Choroid plexus epithelial cell (primary cell): ENCODE measurements around the gene LAMB2.

Experiments used
- DNase-seq: peaks from one replicate; pipeline ENCODE4 v3.0.0-alpha.2; 2010; ENCODE audit warnings: low read depth
- H3K4me3 ChIP-seq: 2 replicates; pipeline ENCODE4 v1.5.1; 2011; ENCODE audit warnings: low read depth, mild to moderate bottlenecking, control low read depth, low read length, moderate library complexity
- CTCF ChIP-seq: conservative IDR thresholded peaks from 2 replicates; pipeline ENCODE4 v1.5.1; 2011; ENCODE audit warnings: low read depth, mild to moderate bottlenecking, control low read depth, inconsistent platforms, low read length, moderate library complexity

Gene LAMB2

GRCh38 chr3:49158792-49159191 lies 25.9 kb upstream of the LAMB2 start:
- H3K4me3 ChIP-seq = no peak overlapping the region
- TF ChIP-seq CTCF = no peak
- no peak for DNase-seq

GRCh38 chr3:49158103-49158709 lies 25.4 kb upstream of the LAMB2 start:
- no peak overlapping the region for H3K4me3 ChIP-seq
- no peak for DNase-seq
- peak; percentile 19 for TF ChIP-seq CTCF

- no peak for DNase-seq
- TF ChIP-seq CTCF = no peak
- H3K4me3 ChIP-seq = no peak overlapping the region
Measured at GRCh38 chr3:49157289-49157688, 24.4 kb upstream of the LAMB2 start.

GRCh38 chr3:49153349-49153912 lies 20.6 kb upstream of the LAMB2 start:
- no peak for DNase-seq
- TF ChIP-seq CTCF = no peak
- H3K4me3 ChIP-seq = no peak overlapping the region

GRCh38 chr3:49151610-49152009 lies 18.8 kb upstream of the LAMB2 start:
- DNase-seq = no peak
- no peak for TF ChIP-seq CTCF
- H3K4me3 ChIP-seq = no peak overlapping the region

- DNase-seq = no peak
- no peak overlapping the region for H3K4me3 ChIP-seq
- TF ChIP-seq CTCF = no peak
Measured at GRCh38 chr3:49148159-49148558, 15.3 kb upstream of the LAMB2 start.

- no peak for TF ChIP-seq CTCF
- no peak for DNase-seq
- H3K4me3 ChIP-seq = no peak overlapping the region
Measured at GRCh38 chr3:49140080-49140479, 7.2 kb upstream of the LAMB2 start.
